ENCODE measurements around the gene POGLUT2. TPM values are rescaled to one million over a fixed set of nuclear protein-coding genes. Genes with fewer than 3 reads are reported as not detected.

Gene POGLUT2
- polyA plus RNA-seq, 1 of the 3 experiments (the other 2 are of a cell fraction) = 10.2 TPM

DNA sequence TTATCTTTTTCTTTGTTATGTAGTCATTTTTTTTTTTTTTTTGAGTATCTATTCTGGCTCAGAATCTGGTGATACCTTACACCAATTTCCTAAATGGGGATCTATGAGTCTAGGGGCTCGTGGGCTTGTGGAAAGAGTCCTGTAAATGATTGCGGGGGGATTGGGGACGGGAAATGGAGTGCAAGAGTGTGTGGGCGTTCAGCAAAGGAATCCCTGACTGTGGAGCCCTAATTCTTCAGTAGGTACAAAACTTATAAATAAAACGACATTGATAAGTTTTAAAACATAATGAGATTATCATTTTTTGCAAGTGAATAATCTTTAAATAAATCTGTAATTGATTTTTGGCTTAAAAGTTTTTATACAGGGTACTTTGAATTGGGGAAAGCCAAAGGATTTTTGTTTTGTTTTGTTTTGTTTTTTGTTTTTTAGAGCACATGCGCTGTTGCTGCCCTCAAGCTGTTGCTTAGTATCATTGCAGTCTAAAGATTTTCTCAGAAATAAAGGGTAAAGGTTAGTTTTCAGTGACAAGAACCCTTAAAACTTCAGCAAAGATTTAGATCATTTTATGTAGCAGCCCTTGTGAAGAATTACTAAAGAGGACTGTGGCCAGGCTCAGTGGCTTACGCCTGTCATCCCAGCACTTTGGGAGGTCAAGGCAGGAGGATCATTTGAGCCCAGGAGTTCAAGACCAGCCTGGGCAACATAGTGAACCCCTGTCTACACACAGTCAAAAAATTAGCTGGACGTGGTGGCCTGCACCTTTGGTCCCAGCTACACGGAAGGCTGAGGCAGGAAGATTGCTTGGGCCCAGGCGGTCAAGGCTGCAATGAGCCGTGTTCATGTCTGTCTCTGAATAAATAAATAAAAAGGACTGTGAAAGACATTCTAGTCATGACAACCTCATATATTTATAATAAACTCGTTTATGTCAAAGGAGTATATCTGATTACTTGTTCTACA lies 48.8 kb upstream of the POGLUT2 start (continued):
- TF ChIP-seq, protein P1, sequence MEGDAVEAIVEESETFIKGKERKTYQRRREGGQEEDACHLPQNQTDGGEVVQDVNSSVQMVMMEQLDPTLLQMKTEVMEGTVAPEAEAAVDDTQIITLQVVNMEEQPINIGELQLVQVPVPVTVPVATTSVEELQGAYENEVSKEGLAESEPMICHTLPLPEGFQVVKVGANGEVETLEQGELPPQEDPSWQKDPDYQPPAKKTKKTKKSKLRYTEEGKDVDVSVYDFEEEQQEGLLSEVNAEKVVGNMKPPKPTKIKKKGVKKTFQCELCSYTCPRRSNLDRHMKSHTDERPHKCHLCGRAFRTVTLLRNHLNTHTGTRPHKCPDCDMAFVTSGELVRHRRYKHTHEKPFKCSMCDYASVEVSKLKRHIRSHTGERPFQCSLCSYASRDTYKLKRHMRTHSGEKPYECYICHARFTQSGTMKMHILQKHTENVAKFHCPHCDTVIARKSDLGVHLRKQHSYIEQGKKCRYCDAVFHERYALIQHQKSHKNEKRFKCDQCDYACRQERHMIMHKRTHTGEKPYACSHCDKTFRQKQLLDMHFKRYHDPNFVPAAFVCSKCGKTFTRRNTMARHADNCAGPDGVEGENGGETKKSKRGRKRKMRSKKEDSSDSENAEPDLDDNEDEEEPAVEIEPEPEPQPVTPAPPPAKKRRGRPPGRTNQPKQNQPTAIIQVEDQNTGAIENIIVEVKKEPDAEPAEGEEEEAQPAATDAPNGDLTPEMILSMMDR (IDR thresholded peaks at IDR 0.05) = peak; percentile 91
- TF ChIP-seq RAD21 (IDR thresholded peaks at IDR 0.05; ENCODE audit: low read length) (peak; percentile 85), TEAD4 (IDR thresholded peaks at IDR 0.05; ENCODE audit: borderline replicate concordance, insufficient read depth) (no peak), FOXJ3 (CRISPR knock-in tag; IDR thresholded peaks at IDR 0.05) (no peak), SMC3 (IDR thresholded peaks at IDR 0.05; ENCODE audit: low read depth, low read length) (peak; percentile 62), NRF1 (IDR thresholded peaks at IDR 0.05; ENCODE audit: low read depth, low read length) (no peak)

DNA sequence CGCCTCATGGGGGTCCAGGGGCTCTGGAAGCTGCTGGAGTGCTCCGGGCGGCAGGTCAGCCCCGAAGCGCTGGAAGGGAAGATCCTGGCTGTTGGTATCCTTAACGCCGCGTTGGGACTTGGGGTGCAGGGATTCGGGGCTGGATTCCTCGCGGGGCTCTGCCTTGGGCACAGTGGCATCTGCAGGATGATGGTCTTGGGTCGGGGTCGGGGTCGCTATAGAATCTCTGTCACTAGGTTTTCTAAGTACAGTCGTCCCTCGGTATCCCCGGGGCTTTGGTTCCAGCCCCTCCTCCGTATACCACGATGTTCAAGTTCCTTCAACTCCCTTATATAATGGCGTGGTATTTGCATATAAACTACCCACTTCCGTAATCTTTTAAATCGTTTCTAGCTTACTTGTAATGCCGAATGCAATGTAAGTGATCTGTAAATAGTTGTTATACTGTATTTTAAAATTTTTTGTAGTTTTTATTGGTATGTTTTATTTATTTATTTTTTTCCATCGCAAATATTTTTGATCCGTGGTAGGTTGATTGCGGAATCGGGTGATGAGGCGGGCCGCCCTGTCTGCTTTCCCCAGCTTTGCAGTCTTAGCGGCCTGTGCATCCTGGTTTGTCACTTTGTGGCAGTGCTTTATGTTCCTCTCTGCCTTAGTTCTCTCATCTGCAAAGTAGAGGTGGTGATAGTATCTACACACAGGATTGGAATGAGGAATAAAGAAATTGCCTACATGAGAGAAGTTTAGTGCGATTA lies 47.7 kb upstream of the POGLUT2 start:
- peaks cover 50% of the 10 kb centered on the region for H3K79me2 ChIP-seq (ENCODE audit: insufficient read depth)
- POLR2A ChIA-PET = interaction anchor here (0.8 to 2.1 kb wide), 4 partner anchors 46 to 254 kb away, joined by 3 to 20 read pairs (median 9); partner anchors contain the start of genes TEX30 and TPP2
- H3F3A ChIP-seq (replicated peaks; ENCODE audit: insufficient read depth) = peaks cover 16% of the 10 kb centered on the region
- peak overlapping the region; percentile 96 for H2AFZ ChIP-seq (ENCODE audit: low read depth)
- peak overlapping the region; percentile 96 to 99 for H3K4me3 ChIP-seq (ENCODE audit: low read depth in 2 of 2, low read length in 1 of 2)
- peaks cover 10 to 12% of the 10 kb centered on the region in 2 experiments for H3K36me3 ChIP-seq (replicated peaks in 1 of 2; ENCODE audit: control insufficient read depth in 1 of 2, insufficient read depth in 2 of 2, low read length in 1 of 2)
- H3K4me2 ChIP-seq = peak overlapping the region; percentile 91
- WGBS (ENCODE audit: low lambda C conversion rate) = 1% methylated on average over 29 of the region's 31 CpGs
- H3K27me3 ChIP-seq (ENCODE audit: insufficient read depth) = no peaks in the 10 kb centered on the region
- CTCF ChIA-PET = interaction anchor here (0.6 to 6.9 kb wide), 17 partner anchors 12 to 1701 kb away, joined by 3 to 70 read pairs (median 4); partner anchors contain the start of genes BIVM, POGLUT2 and TEX30
- H3K27ac ChIP-seq (ENCODE audit: low read depth in 2 of 2, low read length in 1 of 2) = peak overlapping the region; percentile 87 to 96
- TF ChIP-seq FOXM1 (IDR thresholded peaks at IDR 0.05; ENCODE audit: low read depth) = no peak
- H3K9me2 ChIP-seq = no peaks in the 10 kb centered on the region
- H3K9me3 ChIP-seq = no peaks in the 10 kb centered on the region
- H4K20me1 ChIP-seq (ENCODE audit: insufficient read depth) = peaks cover 11% of the 10 kb centered on the region; the same call in 1 of the 2 replicates
- peak; percentile 41 for DNase-seq
- H3K4me1 ChIP-seq (ENCODE audit: control insufficient read depth in 1 of 2, insufficient read depth in 2 of 2, low read depth in 1 of 2, low read length in 1 of 2) = peaks cover 0 to 12% of the 10 kb centered on the region in 2 experiments; a peak in 3 of 4 replicates
- H3K9ac ChIP-seq = peak overlapping the region; percentile 89

DNA sequence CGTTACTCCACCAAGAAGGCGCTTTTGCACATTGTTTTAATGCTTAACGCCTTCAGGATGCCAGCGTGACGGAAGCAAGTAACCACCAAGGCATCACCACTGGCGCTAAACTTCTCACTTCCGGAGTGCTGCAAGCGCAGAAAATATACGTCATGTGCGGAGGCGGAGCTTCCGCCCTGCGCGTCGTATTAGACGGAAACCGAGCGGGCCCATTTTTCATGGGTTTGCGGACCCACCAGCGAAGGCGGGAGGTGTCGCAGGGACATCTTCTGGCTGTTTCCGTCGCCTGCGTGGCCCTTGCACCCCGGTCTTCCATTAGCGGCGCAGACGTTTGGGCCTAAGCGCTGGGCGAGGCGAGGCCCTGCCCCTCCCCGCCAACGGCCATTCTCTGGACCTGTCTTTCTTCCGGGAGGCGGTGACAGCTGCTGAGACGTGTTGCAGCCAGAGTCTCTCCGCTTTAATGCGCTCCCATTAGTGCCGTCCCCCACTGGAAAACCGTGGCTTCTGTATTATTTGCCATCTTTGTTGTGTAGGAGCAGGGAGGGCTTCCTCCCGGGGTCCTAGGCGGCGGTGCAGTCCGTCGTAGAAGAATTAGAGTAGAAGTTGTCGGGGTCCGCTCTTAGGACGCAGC lies 47.0 kb upstream of the POGLUT2 start, which contains the start of gene ERCC5:
Gene ERCC5, plus strand, starts transcription at position 403 of the 631 bp plus-strand sequence. CDS start 235 bp downstream, outside the sequence.
- CTCF ChIA-PET = interaction anchor here (0.6 to 6.9 kb wide), 17 partner anchors 12 to 1701 kb away, joined by 3 to 70 read pairs (median 4); partner anchors contain the start of genes BIVM, POGLUT2 and TEX30
- TF ChIP-seq CHD2 (IDR thresholded peaks at IDR 0.05; ENCODE audit: low read length, partially characterized antibody) (peak; percentile 86), NFIC (IDR thresholded peaks at IDR 0.05; ENCODE audit: borderline replicate concordance) (no peak), FOXJ3 (CRISPR knock-in tag; IDR thresholded peaks at IDR 0.05) (peak; percentile 61; the same call in 1 of the 2 replicates), GATA2 (CRISPR knock-in tag; IDR thresholded peaks at IDR 0.05) (no peak), SIN3A (IDR thresholded peaks at IDR 0.05; ENCODE audit: borderline replicate concordance, low read depth, low read length) (peak; percentile 62; the same call in 1 of the 2 replicates), RFX5 (IDR thresholded peaks at IDR 0.05; ENCODE audit: low read length) (peak; percentile 45; the same call in 1 of the 2 replicates), EP300 (IDR thresholded peaks at IDR 0.05; ENCODE audit: borderline replicate concordance in 1 of 2, low read depth in 1 of 2, low read length in 1 of 2) (peak; percentile 31 to 45; a peak in 1 of 4 replicates), POLR2AphosphoS5 (IDR thresholded peaks at IDR 0.05; ENCODE audit: low read depth, low read length) (peak; percentile 95), FOXM1 (IDR thresholded peaks at IDR 0.05; ENCODE audit: low read depth) (no peak; the same call in 1 of the 2 replicates), RAD21 (IDR thresholded peaks at IDR 0.05; ENCODE audit: low read length) (peak; percentile 27; the same call in 1 of the 2 replicates), NRF1 (IDR thresholded peaks at IDR 0.05; ENCODE audit: low read depth, low read length) (peak; percentile 28; the same call in 1 of the 2 replicates), YY1 (IDR thresholded peaks at IDR 0.05; ENCODE audit: low read depth) (peak; percentile 71; the same call in 1 of the 2 replicates)
- TF ChIP-seq, protein P2, sequence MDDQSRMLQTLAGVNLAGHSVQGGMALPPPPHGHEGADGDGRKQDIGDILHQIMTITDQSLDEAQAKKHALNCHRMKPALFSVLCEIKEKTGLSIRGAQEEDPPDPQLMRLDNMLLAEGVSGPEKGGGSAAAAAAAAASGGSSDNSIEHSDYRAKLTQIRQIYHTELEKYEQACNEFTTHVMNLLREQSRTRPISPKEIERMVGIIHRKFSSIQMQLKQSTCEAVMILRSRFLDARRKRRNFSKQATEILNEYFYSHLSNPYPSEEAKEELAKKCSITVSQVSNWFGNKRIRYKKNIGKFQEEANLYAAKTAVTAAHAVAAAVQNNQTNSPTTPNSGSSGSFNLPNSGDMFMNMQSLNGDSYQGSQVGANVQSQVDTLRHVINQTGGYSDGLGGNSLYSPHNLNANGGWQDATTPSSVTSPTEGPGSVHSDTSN (IDR thresholded peaks at IDR 0.05) = peak; percentile 45; the same call in 1 of the 2 replicates
- TF ChIP-seq, protein P3, sequence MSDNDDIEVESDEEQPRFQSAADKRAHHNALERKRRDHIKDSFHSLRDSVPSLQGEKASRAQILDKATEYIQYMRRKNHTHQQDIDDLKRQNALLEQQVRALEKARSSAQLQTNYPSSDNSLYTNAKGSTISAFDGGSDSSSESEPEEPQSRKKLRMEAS (IDR thresholded peaks at IDR 0.05; ENCODE audit: low read depth) = peak; percentile 88

More for the DNA sequence above, 47.0 kb upstream of the POGLUT2 start, which contains the start of gene ERCC5:
- peaks cover 18% of the 10 kb centered on the region for H3F3A ChIP-seq (replicated peaks; ENCODE audit: insufficient read depth)
- DNase-seq = peak; percentile 81
- H3K4me3 ChIP-seq (ENCODE audit: low read depth in 2 of 2, low read length in 1 of 2) = peak within 1 kb of the TSS; percentile 96 to 99
- peaks cover 45% of the 10 kb centered on the region for H3K79me2 ChIP-seq (ENCODE audit: insufficient read depth)
- peaks cover 16 to 19% of the 10 kb centered on the region in 2 experiments for H3K36me3 ChIP-seq (replicated peaks in 1 of 2; ENCODE audit: control insufficient read depth in 1 of 2, insufficient read depth in 2 of 2, low read length in 1 of 2)
- no peaks in the 10 kb centered on the region for H3K9me3 ChIP-seq
- POLR2A ChIA-PET = interaction anchor here (0.8 to 2.1 kb wide), 5 partner anchors 14 to 254 kb away, joined by 3 to 20 read pairs (median 8); partner anchors contain the start of genes TEX30 and TPP2
- peak within 1 kb of the TSS; percentile 91 for H3K4me2 ChIP-seq
- under 1% methylated on average over 21 of the region's 49 CpGs for WGBS (ENCODE audit: low lambda C conversion rate)
- H3K4me1 ChIP-seq (ENCODE audit: control insufficient read depth in 1 of 2, insufficient read depth in 2 of 2, low read depth in 1 of 2, low read length in 1 of 2) = peaks cover 0 to 12% of the 10 kb centered on the region in 2 experiments; a peak in 3 of 4 replicates
- H3K9ac ChIP-seq = peak within 1 kb of the TSS; percentile 89
- peaks cover 11% of the 10 kb centered on the region; the same call in 1 of the 2 replicates for H4K20me1 ChIP-seq (ENCODE audit: insufficient read depth)
- H3K27ac ChIP-seq (ENCODE audit: low read depth in 2 of 2, low read length in 1 of 2) = peak within 1 kb of the TSS; percentile 87 to 96
- H3K27me3 ChIP-seq (ENCODE audit: insufficient read depth) = no peaks in the 10 kb centered on the region
- peak within 1 kb of the TSS; percentile 96 for H2AFZ ChIP-seq (ENCODE audit: low read depth)
- H3K9me2 ChIP-seq = no peaks in the 10 kb centered on the region
